ENCODE data around the gene NCOA1.

- TF ChIP-seq USF2 (IDR thresholded peaks at IDR 0.05; ENCODE audit: low read depth, low read length) (no peak), RFX5 (IDR thresholded peaks at IDR 0.05; ENCODE audit: low read depth, low read length) (no peak), RCOR1 (IDR thresholded peaks at IDR 0.05; ENCODE audit: insufficient replicate concordance, low read length) (no peak), CTCF (conservative IDR thresholded peaks at IDR 0.05; ENCODE audit: low read depth, low read length) (no peak), POLR2A (IDR thresholded peaks at IDR 0.05; ENCODE audit: low read depth, low read length) (no peak), RAD21 (IDR thresholded peaks at IDR 0.05; ENCODE audit: low read length) (no peak), MXI1 (IDR thresholded peaks at IDR 0.05; ENCODE audit: borderline replicate concordance, low read depth, low read length) (no peak), CEBPB (IDR thresholded peaks at IDR 0.05; ENCODE audit: low read depth, low read length) (no peak), ELK1 (IDR thresholded peaks at IDR 0.05; ENCODE audit: borderline replicate concordance, low read depth, low read length) (no peak), SMC3 (IDR thresholded peaks at IDR 0.05; ENCODE audit: low read depth, low read length) (no peak), BHLHE40 (IDR thresholded peaks at IDR 0.05; ENCODE audit: low read depth, low read length) (no peak), MAFK (IDR thresholded peaks at IDR 0.05; ENCODE audit: low read depth, low read length) (no peak), FOS (IDR thresholded peaks at IDR 0.05; ENCODE audit: low read depth, low read length) (no peak), NFE2L2 (IDR thresholded peaks at IDR 0.05; ENCODE audit: low read depth, low read length) (no peak)
Observed at GRCh38 chr2:24723665-24724064, 232.6 kb downstream of the NCOA1 start.

Data from IMR-90 (cell line).